ENCODE measurements around the gene BCL11B. TPM values are rescaled to one million over a fixed set of nuclear protein-coding genes. Genes with fewer than 3 reads are reported as not detected.

Gene BCL11B
- total RNA-seq, 1 experiment from 2014 or later = 0.05 TPM

GRCh38 chr14:99317231-99318090 is 45.5 kb upstream of the BCL11B start:
- Mint-ChIP-seq H3K36me3 (ENCODE audit: insufficient read depth, unreplicated experiment) (no peaks in the 10 kb centered on the region), H3K27me3 (ENCODE audit: insufficient read depth, unreplicated experiment) (no peaks in the 10 kb centered on the region), H3K4me3 (ENCODE audit: unreplicated experiment) (no peak overlapping the region), H3K27ac (ENCODE audit: unreplicated experiment) (peak overlapping the region; percentile 69), H3K4me1 (ENCODE audit: low read depth, unreplicated experiment) (peaks cover 6% of the 10 kb centered on the region), H3K9me3 (ENCODE audit: unreplicated experiment) (no peaks in the 10 kb centered on the region)
- Histone ChIP-seq H3K27me3 (replicated peaks; ENCODE audit: control insufficient read depth, insufficient read depth, low read length) (no peaks in the 10 kb centered on the region), H3K4me3 (ENCODE audit: low read depth, low read length) (no peak overlapping the region), H3K36me3 (ENCODE audit: control insufficient read depth, insufficient read depth, low read length) (no peaks in the 10 kb centered on the region; the same call in 1 of the 2 replicates), H3K9me3 (no peaks in the 10 kb centered on the region), H3K4me1 (peaks cover 54% of the 10 kb centered on the region)
- CTCF ChIA-PET = interaction anchor here (0.6 to 1.4 kb wide), 3 partner anchors 10 to 919 kb away, joined by 3 to 5 read pairs (median 4); no protein-coding TSS in a partner anchor
- peak in 1 of 2 experiments; percentile 69 for DNase-seq
- intact Hi-C loops (cut with micrococcal nuclease; ENCODE audit: unreplicated experiment) = no loop called here
- TF ChIP-seq CTCF (IDR thresholded peaks at IDR 0.05; ENCODE audit: insufficient read depth in 1 of 2, low read depth in 1 of 2, low read length in 1 of 2, severe bottlenecking in 1 of 2, unreplicated experiment in 1 of 2) = no peak
- no TSS peak for BruUV-seq (replicated peaks)
- POLR2A ChIA-PET = no interaction called here

DNA sequence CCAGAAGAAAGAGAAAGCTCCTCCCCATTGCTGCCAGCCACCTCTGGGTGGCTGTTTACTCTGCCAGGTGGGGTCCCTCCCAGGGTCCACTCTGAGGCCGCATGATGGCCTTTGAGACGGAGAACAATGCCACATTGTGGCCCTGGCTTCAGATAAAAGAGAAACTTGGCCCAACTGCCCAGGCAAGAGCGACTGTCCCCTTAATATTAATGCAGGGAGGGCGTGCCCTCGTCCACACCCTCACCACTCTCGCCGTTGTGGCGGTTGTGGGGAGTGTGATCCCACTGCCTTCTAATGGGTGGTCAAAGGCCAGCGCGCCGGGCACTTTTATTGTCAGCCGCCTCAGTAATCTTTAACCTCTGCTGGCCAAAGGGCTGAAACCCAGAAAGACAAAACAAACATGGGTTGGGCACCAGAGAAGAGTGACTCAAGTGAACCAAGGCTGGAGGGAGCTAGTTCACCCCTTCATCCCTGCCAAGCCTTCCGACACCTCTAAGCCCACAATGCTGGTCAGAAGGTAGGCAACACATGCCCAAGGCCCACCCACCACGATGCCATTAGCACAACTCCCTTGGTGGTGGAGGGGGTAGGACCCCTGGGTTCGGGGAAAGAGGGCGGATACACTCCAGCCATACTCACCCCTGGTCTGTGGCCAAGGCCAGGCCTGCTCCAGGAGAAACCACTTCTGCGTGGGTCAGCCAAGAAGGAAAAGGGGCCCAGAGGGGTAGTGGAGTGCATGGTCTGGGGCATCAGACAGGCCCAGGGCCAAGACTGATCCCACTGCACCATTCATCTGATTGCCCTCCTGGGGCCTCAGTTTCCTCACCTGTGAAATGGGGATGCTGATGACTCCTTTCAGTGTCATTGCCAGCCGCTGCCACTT is 44.5 kb upstream of the BCL11B start:
- H3K9me3 Mint-ChIP-seq (ENCODE audit: unreplicated experiment) = peaks cover 2% of the 10 kb centered on the region
- H3K27ac Mint-ChIP-seq (ENCODE audit: unreplicated experiment) = peak overlapping the region; percentile 69
- H3K4me3 Mint-ChIP-seq (ENCODE audit: unreplicated experiment) = peak overlapping the region; percentile 14
- ChIA-PET POLR2A (no interaction called here), CTCF (interaction anchor here (1.4 kb wide), 1 partner anchor 77 kb away, joined by 3 read pairs; no protein-coding TSS in a partner anchor)
- TF ChIP-seq CTCF (IDR thresholded peaks at IDR 0.05; ENCODE audit: insufficient read depth in 1 of 2, low read depth in 1 of 2, low read length in 1 of 2, severe bottlenecking in 1 of 2, unreplicated experiment in 1 of 2) = no peak
- H3K36me3 Mint-ChIP-seq (ENCODE audit: insufficient read depth, unreplicated experiment) = no peaks in the 10 kb centered on the region
- Histone ChIP-seq H3K9me3 (no peaks in the 10 kb centered on the region), H3K4me1 (peaks cover 54% of the 10 kb centered on the region), H3K36me3 (ENCODE audit: control insufficient read depth, insufficient read depth, low read length) (no peaks in the 10 kb centered on the region; the same call in 1 of the 2 replicates), H3K4me3 (ENCODE audit: low read depth, low read length) (no peak overlapping the region; the same call in 1 of the 2 replicates), H3K27me3 (replicated peaks; ENCODE audit: control insufficient read depth, insufficient read depth, low read length) (no peaks in the 10 kb centered on the region)
- no TSS peak for BruUV-seq (replicated peaks)
- H3K4me1 Mint-ChIP-seq (ENCODE audit: low read depth, unreplicated experiment) = peaks cover 6% of the 10 kb centered on the region
- peak; percentile 67 to 90 for DNase-seq
- H3K27me3 Mint-ChIP-seq (ENCODE audit: insufficient read depth, unreplicated experiment) = no peaks in the 10 kb centered on the region
- intact Hi-C loops (cut with micrococcal nuclease; ENCODE audit: unreplicated experiment) = no loop called here

- peaks cover 54% of the 10 kb centered on the region for H3K4me1 ChIP-seq
Measured at GRCh38 chr14:99315197-99315596, 43.2 kb upstream of the BCL11B start.

More at GRCh38 chr14:99315197-99315596, 43.2 kb upstream of the BCL11B start:
- no peaks in the 10 kb centered on the region for H3K36me3 Mint-ChIP-seq (ENCODE audit: insufficient read depth, unreplicated experiment)
- H3K4me3 Mint-ChIP-seq (ENCODE audit: unreplicated experiment) = no peak overlapping the region
- no peak for DNase-seq
- no peak overlapping the region for H3K4me3 ChIP-seq (ENCODE audit: low read depth, low read length)
- H3K27me3 ChIP-seq (replicated peaks; ENCODE audit: control insufficient read depth, insufficient read depth, low read length) = no peaks in the 10 kb centered on the region
- no peak for TF ChIP-seq CTCF (IDR thresholded peaks at IDR 0.05; ENCODE audit: insufficient read depth in 1 of 2, low read depth in 1 of 2, low read length in 1 of 2, severe bottlenecking in 1 of 2, unreplicated experiment in 1 of 2)
- H3K4me1 Mint-ChIP-seq (ENCODE audit: low read depth, unreplicated experiment) = peaks cover 6% of the 10 kb centered on the region
- ChIA-PET POLR2A (no interaction called here), CTCF (no interaction called here)
- H3K27ac Mint-ChIP-seq (ENCODE audit: unreplicated experiment) = peak overlapping the region; percentile 30
- H3K9me3 Mint-ChIP-seq (ENCODE audit: unreplicated experiment) = peaks cover 15% of the 10 kb centered on the region
- no TSS peak for BruUV-seq (replicated peaks)
- intact Hi-C loops (cut with micrococcal nuclease; ENCODE audit: unreplicated experiment) = no loop called here
- no peaks in the 10 kb centered on the region for H3K9me3 ChIP-seq
- peaks cover 3% of the 10 kb centered on the region for H3K27me3 Mint-ChIP-seq (ENCODE audit: insufficient read depth, unreplicated experiment)
- no peaks in the 10 kb centered on the region; the same call in 1 of the 2 replicates for H3K36me3 ChIP-seq (ENCODE audit: control insufficient read depth, insufficient read depth, low read length)
